HCT116 (cell line): ENCODE results near the gene IFI27L2. TPM values are rescaled to one million over a fixed set of nuclear protein-coding genes. Genes with fewer than 3 reads are reported as not detected.

Experiments
- ATAC-seq: fragments of 200-7000 bp; cut with Tn5 transposase; 2 replicates; pipeline ENCODE4 v1.9.1; 2020; ENCODE audit warnings: mild to moderate bottlenecking, moderate library complexity
- BruUV-seq: library from RNA; stranded (reverse); fragments of 400-500 nt; replicated peaks from 2 replicates; lab custom pipeline; 2021; lab: Mats Ljungman, UMichigan
- CTCF ChIA-PET: fragments of 300-600 bp; sonication (Branson Sonifier 250); formaldehyde crosslinking; loops from one replicate; lab custom pipeline; 2021; ENCODE audit warnings: antibody characterized with exemption; lab: Charles Lee
- POLR2A ChIA-PET: fragments of 300-600, 350-600 bp; sonication (Branson Sonifier 250); formaldehyde crosslinking; loops from one replicate; lab custom pipeline; 2021; ENCODE audit warnings: antibody characterized with exemption; lab: Charles Lee
- RAD21 ChIA-PET, 2 experiments: fragments of 300-600 bp; sonication (Branson Sonifier 250); formaldehyde crosslinking; loops; one replicate each; lab custom pipeline; 2023; ENCODE audit warnings: low total read pairs in 2 of 2; ENCODE audit not compliant: uncharacterized antibody in 2 of 2, unreplicated experiment in 2 of 2, low non-redundant PET in 1 of 2; lab: Charles Lee
- DNase-seq: peaks from one replicate; pipeline ENCODE4 v3.0.0-alpha.2; 2010; ENCODE audit warnings: low read depth, low spot score
- H2AFZ ChIP-seq: fragments of 200-600 bp; shearing (Covaris generic), sonication (generic); 2 replicates; pipeline ENCODE4 v1.6.1; 2017; ENCODE audit warnings: low read depth, mixed run types, mixed read lengths, antibody characterized with exemption, low read length; ENCODE audit not compliant: poor library complexity, severe bottlenecking
- H3K27ac ChIP-seq: 2 replicates; pipeline ENCODE4 v1.5.1; 2012; ENCODE audit warnings: low read depth, low read length
- H3K27me3 ChIP-seq: fragments of 200-600 bp; sonication (generic); 2 replicates; pipeline ENCODE4 v1.6.1; 2016; ENCODE audit warnings: mixed run types, low read length, mixed read lengths; ENCODE audit not compliant: insufficient read depth
- H3K36me3 ChIP-seq, 2 experiments: fragments of 200-500 bp in 1 of 2; fragments of 200-600 bp in 1 of 2; sonication (Bioruptor generic) in 1 of 2; sonication (generic) in 1 of 2; 2 replicates each; pipeline versions ENCODE4 v1.5.1 to v1.6.1; 2014 to 2016; ENCODE audit warnings: low read length in 2 of 2, inconsistent platforms in 1 of 2, mixed read lengths in 1 of 2, mixed run types in 1 of 2; ENCODE audit not compliant: insufficient read depth in 2 of 2, control insufficient read depth in 1 of 2
- H3K4me1 ChIP-seq, 2 experiments: fragments of 200-600 bp in 1 of 2; sonication (generic) in 1 of 2; 2 replicates each; pipeline versions ENCODE4 v1.5.1 to v1.6.1; 2012 to 2017; ENCODE audit warnings: low read length in 2 of 2, inconsistent platforms in 1 of 2, mild to moderate bottlenecking in 1 of 2, mixed read lengths in 1 of 2, mixed run types in 1 of 2, moderate library complexity in 1 of 2; ENCODE audit not compliant: insufficient read depth in 2 of 2, control insufficient read depth in 1 of 2
- H3K4me2 ChIP-seq: fragments of 200-600 bp; sonication (generic); 2 replicates; pipeline ENCODE4 v1.6.1; 2017; ENCODE audit warnings: mixed run types, low read length, mixed read lengths
- H3K4me3 ChIP-seq, 2 experiments: fragments of 200-600 bp in 1 of 2; sonication (generic) in 1 of 2; replicated peaks in 1 of 2; 2 replicates each; pipeline ENCODE4 v1.5.1; 2011 to 2016; ENCODE audit warnings: low read length in 2 of 2, control low read depth in 1 of 2, low read depth in 1 of 2, mild to moderate bottlenecking in 1 of 2, mixed read lengths in 1 of 2, mixed run types in 1 of 2
- H3K79me2 ChIP-seq: fragments of 200-600 bp; sonication (generic); 2 replicates; pipeline ENCODE4 v1.6.1; 2017; ENCODE audit warnings: mild to moderate bottlenecking, mixed run types, low read length, moderate library complexity, mixed read lengths; ENCODE audit not compliant: insufficient read depth
- H3K9ac ChIP-seq: fragments of 200-600 bp; sonication (generic); 2 replicates; pipeline ENCODE4 v1.6.1; 2016; ENCODE audit warnings: low read length, mixed read lengths
- H3K9me2 ChIP-seq: fragments of 200-600 bp; sonication (generic), shearing (Covaris generic); 2 replicates; pipeline ENCODE4 v1.6.1; 2017; ENCODE audit warnings: mixed run types, mild to moderate bottlenecking, moderate library complexity; ENCODE audit not compliant: insufficient read depth
- H3K9me3 ChIP-seq, 2 experiments: fragments of 200-500 bp in 1 of 2; fragments of 200-600 bp in 1 of 2; sonication (Bioruptor generic) in 1 of 2; sonication (generic) in 1 of 2; 2 replicates each; pipeline ENCODE4 v1.6.1; 2014 to 2017; ENCODE audit warnings: low read length in 2 of 2, mixed read lengths in 2 of 2, inconsistent platforms in 1 of 2, low read depth in 1 of 2, mild to moderate bottlenecking in 1 of 2, mixed run types in 1 of 2, moderate library complexity in 1 of 2; ENCODE audit not compliant: control insufficient read depth in 1 of 2, insufficient read depth in 1 of 2
- H4K20me1 ChIP-seq: fragments of 200-600 bp; sonication (generic), shearing (Covaris generic); 2 replicates; pipeline ENCODE4 v1.6.1; 2017; ENCODE audit warnings: mixed run types, mild to moderate bottlenecking, moderate library complexity; ENCODE audit not compliant: insufficient read depth
- ATF3 ChIP-seq: IDR thresholded peaks from 2 replicates; pipeline ENCODE4 v1.6.1; 2012
- CBX3 ChIP-seq: IDR thresholded peaks from 2 replicates; pipeline ENCODE4 v1.6.1; 2012; ENCODE audit warnings: low read depth
- CEBPB ChIP-seq: IDR thresholded peaks from 2 replicates; pipeline ENCODE4 v1.6.1; 2012; ENCODE audit warnings: low read depth
- CTCF ChIP-seq, 3 experiments: fragments of 200-600 bp in 1 of 3; sonication (generic) in 1 of 3; IDR thresholded peaks in 2 of 3; conservative IDR thresholded peaks in 1 of 3; 2 replicates each; pipeline ENCODE4 v1.5.1; 2012 to 2017; ENCODE audit warnings: low read depth in 2 of 3, low read length in 2 of 3, antibody characterized with exemption in 1 of 3, borderline replicate concordance in 1 of 3, control low read depth in 1 of 3, mild to moderate bottlenecking in 1 of 3, mixed read lengths in 1 of 3, mixed run types in 1 of 3, moderate library complexity in 1 of 3; ENCODE audit not compliant: insufficient read depth in 1 of 3
- EZH2phosphoT487 ChIP-seq: fragments of 200-600 bp; IDR thresholded peaks from 2 replicates; pipeline ENCODE4 v1.6.1; 2018; ENCODE audit warnings: antibody characterized with exemption, borderline replicate concordance
- FOSL1 ChIP-seq: IDR thresholded peaks from 2 replicates; pipeline ENCODE4 v1.6.1; 2012; ENCODE audit warnings: low read depth
- JUND ChIP-seq: IDR thresholded peaks from 2 replicates; pipeline ENCODE4 v1.6.1; 2012
- POLR2A ChIP-seq: IDR thresholded peaks from 2 replicates; pipeline ENCODE4 v1.7.0; 2011; ENCODE audit warnings: borderline replicate concordance; ENCODE audit not compliant: insufficient read depth, insufficient read length; ENCODE audit errors: extremely low read depth
- POLR2AphosphoS5 ChIP-seq: IDR thresholded peaks from 2 replicates; pipeline ENCODE4 v1.6.1; 2011; ENCODE audit warnings: mild to moderate bottlenecking, low read depth, low read length, moderate library complexity
- RAD21 ChIP-seq: IDR thresholded peaks from 2 replicates; pipeline ENCODE4 v1.6.1; 2012; ENCODE audit warnings: low read depth, mild to moderate bottlenecking
- REST ChIP-seq: IDR thresholded peaks from 2 replicates; pipeline ENCODE4 v1.6.1; 2012; ENCODE audit warnings: low read depth
- SIN3A ChIP-seq: IDR thresholded peaks from 2 replicates; pipeline ENCODE4 v1.6.1; 2012; ENCODE audit warnings: low read depth
- SP1 ChIP-seq: IDR thresholded peaks from 2 replicates; pipeline ENCODE4 v1.6.1; 2012; ENCODE audit warnings: low read depth
- SRF ChIP-seq: IDR thresholded peaks from 2 replicates; pipeline ENCODE4 v1.6.1; 2012; ENCODE audit warnings: low read depth
- TCF7L2 ChIP-seq: IDR thresholded peaks from 2 replicates; pipeline ENCODE4 v1.7.0; 2011; ENCODE audit warnings: borderline replicate concordance, inconsistent platforms; ENCODE audit not compliant: insufficient read depth, insufficient read length; ENCODE audit errors: extremely low read depth
- ZNF274 ChIP-seq: fragments of 200-500 bp; sonication (Bioruptor generic); IDR thresholded peaks from 2 replicates; pipeline ENCODE4 v1.6.1; 2014; ENCODE audit warnings: mild to moderate bottlenecking, low read depth, low read length, inconsistent platforms
- intact Hi-C: fragments of 100-400 bp; cut with micrococcal nuclease; formaldehyde crosslinking; loops from 2 replicates; pipeline ENCODE4 v1.10.0; 2022
- total RNA-seq: library from RNA; stranded (reverse); gene quantifications from one replicate; pipeline ENCODE4 v1.2.1, GENCODE V29; 2021; ENCODE audit not compliant: unreplicated experiment

Gene IFI27L2
- total RNA-seq, 1 experiment from 2014 or later = 42.9 TPM

GRCh38 chr14:94164685-94165431, 35.5 kb upstream of the IFI27L2 start:
- TF ChIP-seq POLR2AphosphoS5 (no peak), TCF7L2 (no peak), ATF3 (no peak), FOSL1 (no peak), JUND (no peak), SP1 (no peak), RAD21 (no peak), ZNF274 (no peak), CEBPB (no peak)
- H3K4me3 ChIP-seq = no peak overlapping the region
- no peak overlapping the region for H3K27ac ChIP-seq
- RAD21 ChIA-PET = no interaction called here
- no peaks in the 10 kb centered on the region for H3K4me1 ChIP-seq
- BruUV-seq = no TSS peak
- no peaks in the 10 kb centered on the region for H3K9me2 ChIP-seq
- no peak overlapping the region for H3K4me2 ChIP-seq
- DNase-seq (no peak), ATAC-seq (no peak)
- H3K36me3 ChIP-seq = no peaks in the 10 kb centered on the region
- no peaks in the 10 kb centered on the region for H3K27me3 ChIP-seq
- intact Hi-C loops = no loop called here
- H3K9ac ChIP-seq = no peak overlapping the region
- no peaks in the 10 kb centered on the region for H3K9me3 ChIP-seq
- H4K20me1 ChIP-seq = no peaks in the 10 kb centered on the region
- no peak overlapping the region for H2AFZ ChIP-seq
- H3K79me2 ChIP-seq = no peaks in the 10 kb centered on the region
- POLR2A ChIA-PET = no interaction called here
- CTCF ChIA-PET = no interaction called here

GRCh38 chr14:94163796-94164195, 34.4 kb upstream of the IFI27L2 start:
- ChIA-PET CTCF (no interaction called here), POLR2A (no interaction called here), RAD21 (no interaction called here)
- no peaks in the 10 kb centered on the region for H4K20me1 ChIP-seq
- no peaks in the 10 kb centered on the region for H3K27me3 ChIP-seq
- no peaks in the 10 kb centered on the region for H3K79me2 ChIP-seq
- no peaks in the 10 kb centered on the region for H3K4me1 ChIP-seq
- no peak overlapping the region for H2AFZ ChIP-seq
- H3K27ac ChIP-seq = no peak overlapping the region
- H3K4me2 ChIP-seq = no peak overlapping the region
- intact Hi-C loops = no loop called here
- no peak overlapping the region for H3K9ac ChIP-seq
- H3K36me3 ChIP-seq = no peaks in the 10 kb centered on the region
- no peaks in the 10 kb centered on the region for H3K9me2 ChIP-seq
- H3K9me3 ChIP-seq = no peaks in the 10 kb centered on the region
- DNase-seq (no peak), ATAC-seq (no peak)
- no peak overlapping the region for H3K4me3 ChIP-seq
- BruUV-seq = no TSS peak
- no peak for TF ChIP-seq SRF
- TF ChIP-seq EZH2phosphoT487 = no peak
- no peak for TF ChIP-seq REST
- TF ChIP-seq POLR2A = no peak
- no peak for TF ChIP-seq CBX3
- no peak for TF ChIP-seq RAD21
- no peak for TF ChIP-seq ATF3
- TF ChIP-seq CTCF (IDR thresholded peaks at IDR 0.05 in 2 of 3, conservative IDR thresholded peaks at IDR 0.05 in 1 of 3; ENCODE audit: borderline replicate concordance in 1 of 3, insufficient read depth in 1 of 3, low read depth in 2 of 3, low read length in 2 of 3) = no peak
- no peak for TF ChIP-seq SIN3A
